Measurements from ENCODE around the gene ZMYM5.

DNA sequence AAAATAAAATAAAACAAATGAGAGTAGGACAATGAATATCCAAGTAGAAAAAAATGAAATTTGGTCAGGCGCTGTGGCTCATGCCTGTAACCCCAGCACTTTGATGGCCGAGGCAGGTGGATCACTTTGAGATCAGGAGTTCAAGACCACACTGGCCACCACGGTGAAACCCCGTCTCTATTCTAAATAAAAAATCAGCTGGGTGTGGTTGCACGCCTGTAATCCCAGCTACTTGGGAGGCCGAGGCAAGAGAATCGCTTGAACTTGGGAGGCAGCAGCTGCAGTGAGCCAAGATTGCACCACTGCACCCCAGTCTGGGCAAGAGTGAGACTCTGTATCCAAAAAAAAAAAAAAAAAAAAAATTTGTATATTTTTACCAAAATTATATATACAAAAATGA is 18.2 kb upstream of the ZMYM5 start:
- TF ChIP-seq SP2 (CRISPR knock-in tag; IDR thresholded peaks at IDR 0.05) (no peak), IRF2 (CRISPR knock-in tag; IDR thresholded peaks at IDR 0.05) (no peak), ZNF841 (CRISPR knock-in tag; IDR thresholded peaks at IDR 0.05; ENCODE audit: borderline replicate concordance) (no peak), ZNF550 (CRISPR knock-in tag; IDR thresholded peaks at IDR 0.05; ENCODE audit: borderline replicate concordance) (no peak), MYNN (CRISPR knock-in tag; IDR thresholded peaks at IDR 0.05; ENCODE audit: low read depth) (no peak), ZNF788 (CRISPR knock-in tag; IDR thresholded peaks at IDR 0.05; ENCODE audit: borderline replicate concordance) (no peak)
- TF ChIP-seq, protein P1, sequence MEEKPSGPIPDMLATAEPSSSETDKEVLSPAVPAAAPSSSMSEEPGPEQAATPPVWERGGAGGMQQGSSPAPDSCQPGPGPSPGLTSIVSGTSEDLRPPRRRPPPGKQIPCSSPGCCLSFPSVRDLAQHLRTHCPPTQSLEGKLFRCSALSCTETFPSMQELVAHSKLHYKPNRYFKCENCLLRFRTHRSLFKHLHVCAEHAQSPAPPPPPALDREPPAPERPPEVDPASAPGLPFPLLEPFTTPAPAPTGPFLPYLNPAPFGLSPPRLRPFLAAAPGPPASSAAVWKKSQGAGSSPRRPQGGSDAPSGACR (CRISPR knock-in tag; IDR thresholded peaks at IDR 0.05) = no peak
- TF ChIP-seq, protein P2, sequence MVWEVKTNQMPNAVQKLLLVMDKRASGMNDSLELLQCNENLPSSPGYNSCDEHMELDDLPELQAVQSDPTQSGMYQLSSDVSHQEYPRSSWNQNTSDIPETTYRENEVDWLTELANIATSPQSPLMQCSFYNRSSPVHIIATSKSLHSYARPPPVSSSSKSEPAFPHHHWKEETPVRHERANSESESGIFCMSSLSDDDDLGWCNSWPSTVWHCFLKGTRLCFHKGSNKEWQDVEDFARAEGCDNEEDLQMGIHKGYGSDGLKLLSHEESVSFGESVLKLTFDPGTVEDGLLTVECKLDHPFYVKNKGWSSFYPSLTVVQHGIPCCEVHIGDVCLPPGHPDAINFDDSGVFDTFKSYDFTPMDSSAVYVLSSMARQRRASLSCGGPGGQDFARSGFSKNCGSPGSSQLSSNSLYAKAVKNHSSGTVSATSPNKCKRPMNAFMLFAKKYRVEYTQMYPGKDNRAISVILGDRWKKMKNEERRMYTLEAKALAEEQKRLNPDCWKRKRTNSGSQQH (CRISPR knock-in tag; IDR thresholded peaks at IDR 0.05; ENCODE audit: low read depth) = no peak
- TF ChIP-seq, protein P3, sequence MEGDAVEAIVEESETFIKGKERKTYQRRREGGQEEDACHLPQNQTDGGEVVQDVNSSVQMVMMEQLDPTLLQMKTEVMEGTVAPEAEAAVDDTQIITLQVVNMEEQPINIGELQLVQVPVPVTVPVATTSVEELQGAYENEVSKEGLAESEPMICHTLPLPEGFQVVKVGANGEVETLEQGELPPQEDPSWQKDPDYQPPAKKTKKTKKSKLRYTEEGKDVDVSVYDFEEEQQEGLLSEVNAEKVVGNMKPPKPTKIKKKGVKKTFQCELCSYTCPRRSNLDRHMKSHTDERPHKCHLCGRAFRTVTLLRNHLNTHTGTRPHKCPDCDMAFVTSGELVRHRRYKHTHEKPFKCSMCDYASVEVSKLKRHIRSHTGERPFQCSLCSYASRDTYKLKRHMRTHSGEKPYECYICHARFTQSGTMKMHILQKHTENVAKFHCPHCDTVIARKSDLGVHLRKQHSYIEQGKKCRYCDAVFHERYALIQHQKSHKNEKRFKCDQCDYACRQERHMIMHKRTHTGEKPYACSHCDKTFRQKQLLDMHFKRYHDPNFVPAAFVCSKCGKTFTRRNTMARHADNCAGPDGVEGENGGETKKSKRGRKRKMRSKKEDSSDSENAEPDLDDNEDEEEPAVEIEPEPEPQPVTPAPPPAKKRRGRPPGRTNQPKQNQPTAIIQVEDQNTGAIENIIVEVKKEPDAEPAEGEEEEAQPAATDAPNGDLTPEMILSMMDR (CRISPR knock-in tag; IDR thresholded peaks at IDR 0.05) = no peak
- TF ChIP-seq, protein P4, sequence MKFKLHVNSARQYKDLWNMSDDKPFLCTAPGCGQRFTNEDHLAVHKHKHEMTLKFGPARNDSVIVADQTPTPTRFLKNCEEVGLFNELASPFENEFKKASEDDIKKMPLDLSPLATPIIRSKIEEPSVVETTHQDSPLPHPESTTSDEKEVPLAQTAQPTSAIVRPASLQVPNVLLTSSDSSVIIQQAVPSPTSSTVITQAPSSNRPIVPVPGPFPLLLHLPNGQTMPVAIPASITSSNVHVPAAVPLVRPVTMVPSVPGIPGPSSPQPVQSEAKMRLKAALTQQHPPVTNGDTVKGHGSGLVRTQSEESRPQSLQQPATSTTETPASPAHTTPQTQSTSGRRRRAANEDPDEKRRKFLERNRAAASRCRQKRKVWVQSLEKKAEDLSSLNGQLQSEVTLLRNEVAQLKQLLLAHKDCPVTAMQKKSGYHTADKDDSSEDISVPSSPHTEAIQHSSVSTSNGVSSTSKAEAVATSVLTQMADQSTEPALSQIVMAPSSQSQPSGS (CRISPR knock-in tag; IDR thresholded peaks at IDR 0.05) = no peak

Data from HepG2 (cell line).